Lung microvascular endothelial cell (primary cell): ENCODE results near the gene UBAC1. TPM values are rescaled to one million over a fixed set of nuclear protein-coding genes. Genes with fewer than 3 reads are reported as not detected.

Experiments
- DNase-seq, 2 donors: peaks; one replicate each; pipeline versions ENCODE4 v3.0.0 to v3.0.0-alpha.2; 2010; ENCODE audit warnings: low read depth in 2 of 2
- total RNA-seq: library from RNA; depleted of rRNA; stranded (reverse); fragments of >200 nt; gene quantifications from 2 replicates; pipeline ENCODE4 v1.2.1, GENCODE V29; 2014

The UBAC1 gene, protein sequence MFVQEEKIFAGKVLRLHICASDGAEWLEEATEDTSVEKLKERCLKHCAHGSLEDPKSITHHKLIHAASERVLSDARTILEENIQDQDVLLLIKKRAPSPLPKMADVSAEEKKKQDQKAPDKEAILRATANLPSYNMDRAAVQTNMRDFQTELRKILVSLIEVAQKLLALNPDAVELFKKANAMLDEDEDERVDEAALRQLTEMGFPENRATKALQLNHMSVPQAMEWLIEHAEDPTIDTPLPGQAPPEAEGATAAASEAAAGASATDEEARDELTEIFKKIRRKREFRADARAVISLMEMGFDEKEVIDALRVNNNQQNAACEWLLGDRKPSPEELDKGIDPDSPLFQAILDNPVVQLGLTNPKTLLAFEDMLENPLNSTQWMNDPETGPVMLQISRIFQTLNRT
- total RNA-seq, result 22.2 and 24.0 TPM in 2 replicates

DNA sequence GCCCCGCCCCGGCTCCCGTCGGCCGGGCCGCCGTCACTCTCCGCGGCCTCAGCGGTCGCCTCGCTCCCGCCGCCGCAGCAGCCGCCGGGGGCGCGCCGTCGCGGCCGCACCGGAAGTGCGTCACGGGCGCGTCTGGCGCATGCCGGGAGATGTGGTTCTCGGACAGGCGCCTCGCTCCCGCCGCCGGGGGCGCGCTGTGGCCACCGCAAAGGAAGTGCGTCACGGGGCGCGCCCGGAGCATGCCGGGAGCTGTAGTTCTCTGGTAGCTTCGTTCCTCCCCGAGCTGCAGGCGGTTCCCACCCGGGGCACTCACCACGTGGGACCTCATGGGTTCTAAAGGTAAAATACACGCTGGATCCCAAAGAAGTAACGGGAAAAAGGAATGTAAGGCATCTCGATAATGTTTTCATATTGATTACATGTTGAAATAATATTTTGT, at the start of gene UBAC1:
TSS of gene UBAC1 (minus strand) at position 97 of the 439 bp plus-strand sequence. CDS start 211 bp downstream, outside the sequence.
- peak; percentile 97 to 98 for DNase-seq

DNA sequence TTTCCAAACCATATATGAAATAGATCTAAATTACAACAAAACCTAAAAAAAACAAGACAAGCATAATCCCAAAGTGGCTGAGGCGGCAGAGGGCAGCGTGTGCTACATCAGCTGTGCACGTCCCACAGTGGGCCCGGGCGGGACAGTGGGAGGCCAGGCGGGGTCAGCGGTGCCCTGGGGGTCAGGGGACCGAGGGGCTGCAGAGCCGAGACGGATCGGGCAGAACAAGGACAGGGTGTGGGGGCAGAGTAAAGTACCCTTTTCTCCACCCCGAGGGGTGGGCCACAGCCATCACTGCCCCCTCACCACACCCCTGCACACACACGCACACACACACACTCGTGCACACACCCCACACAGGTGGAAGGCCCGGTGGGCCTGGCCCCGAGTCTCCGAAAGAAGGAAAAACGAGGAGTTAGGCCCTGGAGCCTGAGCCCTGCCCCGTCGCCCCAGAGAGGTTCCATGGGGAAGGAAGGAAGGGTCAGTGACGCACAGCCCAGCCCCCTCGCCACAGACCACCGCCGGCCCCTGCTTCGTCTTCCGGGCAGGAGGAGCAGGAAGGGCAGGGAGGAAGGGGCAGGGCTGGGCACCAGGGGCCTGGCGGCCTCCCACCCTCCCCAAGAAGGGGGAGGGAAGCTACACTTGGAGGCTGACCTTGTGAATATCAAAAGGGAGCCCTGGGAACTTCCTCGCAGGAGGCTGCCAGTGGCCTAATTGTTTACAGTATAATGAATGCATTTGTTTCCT, 49.6 kb upstream of the UBAC1 start:
- DNase-seq, result peak; percentile 41 to 84

DNA sequence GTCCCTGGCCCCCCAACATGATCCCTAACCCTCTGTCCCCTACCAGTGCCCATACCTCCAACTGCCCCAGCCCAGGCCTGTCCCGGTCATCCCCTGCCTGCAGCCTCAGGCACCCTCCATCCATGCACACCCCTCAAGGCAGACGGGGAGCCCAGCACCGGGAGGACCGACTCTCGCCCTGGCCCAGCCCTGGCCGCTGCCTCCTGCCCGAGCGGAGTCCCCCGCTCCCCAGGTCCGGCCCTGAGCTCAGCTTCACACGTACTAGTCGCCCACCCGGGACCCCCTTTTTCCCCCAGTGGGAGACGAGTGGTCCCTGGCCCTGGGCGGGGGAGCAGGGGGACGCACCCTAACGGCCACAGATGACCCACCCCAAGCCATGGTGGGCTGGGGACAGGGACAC, 49.0 kb upstream of the UBAC1 start:
- no peak for DNase-seq

DNA sequence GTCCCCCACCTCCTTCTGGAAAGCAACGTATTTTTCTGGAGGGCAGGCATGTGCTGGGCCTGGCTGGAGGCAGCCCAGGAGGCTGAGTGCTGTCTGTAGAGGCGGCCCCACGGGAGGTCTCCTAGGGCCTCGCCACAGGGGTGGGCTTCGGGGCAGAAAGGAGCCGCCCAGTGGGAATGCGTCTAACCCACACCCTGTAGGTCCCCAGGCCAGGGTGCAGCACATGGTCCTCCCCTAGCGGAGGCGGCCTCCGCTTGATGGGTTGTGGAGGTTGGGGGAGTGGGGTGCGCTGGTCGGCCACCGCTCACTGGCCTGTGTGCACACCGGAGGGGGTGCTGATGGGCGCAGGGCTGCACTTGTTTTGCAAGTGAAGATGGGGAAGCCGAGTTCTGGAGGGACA, 48.3 kb upstream of the UBAC1 start:
- no peak for DNase-seq

DNA sequence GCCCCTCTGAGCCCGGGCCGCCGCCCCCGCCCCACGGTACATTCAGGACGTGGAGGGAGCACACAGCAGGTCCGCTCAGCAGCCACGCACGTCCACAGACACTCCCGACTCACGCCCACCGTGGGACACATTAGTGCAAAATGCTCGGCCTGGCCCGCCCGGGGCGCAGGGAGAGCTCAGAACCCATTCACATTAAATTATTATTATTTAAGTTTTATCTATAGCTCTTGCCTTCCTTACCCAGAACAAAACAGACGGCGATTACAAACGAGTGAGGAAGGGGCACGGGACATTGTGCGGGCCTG, 47.5 kb upstream of the UBAC1 start:
- DNase-seq, result no peak

DNA sequence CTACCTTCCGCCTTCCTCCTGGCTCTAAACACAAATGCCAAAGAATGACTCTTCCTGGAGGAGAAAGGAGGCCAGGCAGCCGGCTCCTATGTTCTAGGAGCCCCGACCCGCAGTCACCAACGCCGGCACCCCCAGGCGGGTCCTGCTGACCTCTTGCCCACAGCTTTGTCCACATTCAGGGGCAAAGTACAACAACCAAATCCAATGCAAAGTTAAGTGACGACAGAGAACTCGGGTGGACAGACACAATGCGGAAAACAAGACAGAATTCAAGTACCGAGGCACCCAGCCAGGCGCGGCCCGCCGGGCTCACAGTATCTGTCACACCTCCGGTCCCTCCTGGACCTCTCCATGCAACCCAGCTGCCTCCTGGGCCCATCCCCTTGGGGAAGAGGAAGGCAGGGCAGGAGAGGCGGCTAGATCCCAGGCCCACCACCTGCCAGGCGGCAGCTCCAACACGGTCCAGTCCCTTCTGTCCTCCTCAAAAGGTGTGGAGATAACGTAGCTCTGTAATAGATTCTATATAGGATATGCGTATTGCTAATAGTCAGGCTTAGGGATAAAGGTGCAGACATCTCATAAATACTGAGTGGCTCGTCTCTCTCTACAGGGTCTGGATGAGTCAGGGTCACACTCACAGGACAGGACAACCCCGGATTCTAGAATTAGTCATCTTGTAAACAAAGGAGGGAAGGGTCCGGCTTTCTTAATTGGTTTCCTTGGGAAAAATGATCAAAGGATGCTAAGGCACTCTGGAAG, 46.9 kb upstream of the UBAC1 start:
- DNase-seq, result peak in 1 of 2 donors; percentile 88

DNA sequence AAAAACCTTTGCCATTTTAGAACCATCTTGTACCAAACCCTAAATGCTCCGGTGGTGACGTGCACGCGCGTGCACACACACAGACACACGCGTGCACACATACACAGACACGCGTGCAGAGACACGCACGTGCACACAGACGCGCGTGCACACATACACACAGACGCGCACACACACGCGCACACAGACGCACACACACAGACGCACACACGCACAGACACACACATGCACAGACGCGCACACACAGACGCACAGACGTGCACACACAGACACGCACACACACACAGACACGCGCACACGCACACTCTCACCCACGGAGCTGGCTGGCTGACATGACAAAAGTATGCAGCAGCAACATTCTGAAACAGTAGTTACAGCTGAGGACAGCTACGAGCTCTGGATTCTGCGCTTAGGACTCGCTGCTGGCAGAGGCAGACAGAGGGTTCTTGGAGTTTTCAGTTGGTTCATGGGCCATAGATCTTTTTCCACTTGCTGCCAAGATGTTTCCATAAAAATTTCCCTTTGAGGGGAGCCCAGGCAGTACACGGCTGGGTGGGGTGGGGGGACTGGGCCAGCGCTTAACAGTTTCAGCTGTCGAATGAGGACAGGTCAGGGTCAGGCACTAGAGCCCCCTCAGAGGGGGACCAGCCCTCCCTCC, 46.2 kb upstream of the UBAC1 start:
- DNase-seq, result peak in 1 of 2 donors; percentile 45

DNA sequence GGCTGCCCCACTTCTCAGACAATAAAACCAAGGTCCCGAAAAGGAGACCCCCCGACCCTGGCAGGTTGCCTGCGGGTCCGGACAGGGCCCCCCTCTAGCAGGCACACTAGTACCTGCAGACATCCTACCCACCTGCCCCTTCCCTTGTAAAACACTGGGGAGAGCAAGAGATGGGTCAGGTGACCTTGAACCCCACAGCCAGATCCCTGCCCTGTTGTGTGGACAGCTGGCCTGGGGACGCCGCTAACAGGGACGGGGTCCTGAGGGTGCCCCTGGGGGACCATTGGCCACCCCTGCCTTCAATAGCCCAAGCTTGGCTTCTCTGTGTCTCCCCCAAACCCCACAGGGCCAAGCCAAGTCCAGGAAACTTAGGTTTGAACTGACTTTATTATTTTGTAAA, 45.0 kb upstream of the UBAC1 start:
- no peak for DNase-seq

DNA sequence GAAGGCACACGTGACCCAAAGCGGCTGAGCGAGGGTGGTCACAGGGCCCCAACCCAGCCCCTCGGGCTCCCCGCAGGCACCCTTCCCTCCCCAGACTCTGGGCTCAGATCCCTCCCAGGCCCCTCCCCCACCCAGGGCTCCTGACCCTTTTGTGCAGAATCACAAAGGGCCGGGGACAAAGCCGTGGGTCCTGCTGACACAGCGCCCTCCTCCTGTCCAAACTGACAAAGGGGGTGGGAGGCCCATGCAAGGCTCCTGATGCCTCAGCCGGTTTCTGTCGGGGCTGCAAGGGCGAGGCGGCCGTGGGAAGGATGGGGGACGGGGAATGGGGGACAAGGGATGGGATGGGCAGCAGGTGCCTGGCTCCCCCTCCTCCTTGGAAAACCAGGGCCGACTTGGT, 43.5 kb upstream of the UBAC1 start:
- DNase-seq, result no peak

DNA sequence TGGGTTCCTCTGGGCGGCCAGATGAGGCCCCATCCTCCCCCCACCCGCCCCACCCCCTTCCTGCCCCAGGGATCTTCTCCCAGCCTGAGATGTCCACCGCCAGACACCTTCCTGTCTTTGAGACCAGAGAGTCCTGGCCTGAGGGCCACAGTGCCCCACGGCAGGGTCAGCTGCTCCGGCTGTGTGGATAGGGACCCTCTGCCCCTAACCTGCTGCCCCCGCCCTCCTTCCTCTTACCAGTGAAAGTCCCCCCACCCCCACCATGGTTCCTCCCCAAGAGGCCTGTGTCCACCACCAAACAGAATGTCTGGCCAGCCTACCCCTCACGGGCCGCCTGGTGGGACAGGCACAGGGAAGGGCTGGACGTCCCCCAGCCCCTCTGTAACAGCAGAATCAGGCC, 43.0 kb upstream of the UBAC1 start:
- DNase-seq, result no peak

DNA sequence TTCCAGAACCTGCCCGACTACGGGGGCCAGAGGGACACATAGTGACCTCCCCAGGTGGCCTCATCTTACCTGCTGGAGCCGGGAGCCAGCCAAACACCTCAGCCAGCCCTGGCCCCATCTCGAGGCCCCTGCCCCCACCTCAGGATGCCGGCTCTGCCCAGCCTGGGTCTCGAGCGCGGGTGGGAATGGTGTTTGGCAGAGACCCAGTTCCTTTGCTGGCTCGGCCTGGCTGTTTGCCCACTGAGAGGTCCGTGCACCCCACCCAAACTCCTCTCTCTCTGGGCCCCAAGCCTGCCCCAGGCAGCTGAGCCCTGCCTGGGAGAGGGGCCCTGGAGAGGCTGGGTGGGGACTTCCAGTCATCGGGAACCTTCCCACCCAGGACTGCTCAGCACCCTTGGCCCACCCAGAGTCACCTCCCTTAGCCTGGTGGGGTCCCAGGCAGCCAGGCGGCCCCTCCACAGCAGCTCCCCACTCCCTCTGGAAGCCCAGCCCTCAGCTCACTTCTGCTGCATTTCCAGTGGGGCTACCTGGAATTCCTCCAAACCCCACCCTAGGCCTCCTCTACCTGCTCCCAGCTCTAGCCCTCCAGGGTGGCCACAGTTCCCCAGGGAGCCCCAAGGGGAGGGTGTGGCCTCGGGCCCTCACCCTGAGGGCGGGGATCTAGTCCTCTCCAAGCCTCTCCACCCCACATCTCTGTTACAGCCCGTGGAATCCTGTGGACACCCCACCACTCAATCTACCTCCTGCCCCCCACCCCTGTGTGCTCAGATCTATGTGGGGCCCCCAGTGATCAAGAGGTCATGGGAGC, 42.4 kb upstream of the UBAC1 start:
- no peak for DNase-seq

DNA sequence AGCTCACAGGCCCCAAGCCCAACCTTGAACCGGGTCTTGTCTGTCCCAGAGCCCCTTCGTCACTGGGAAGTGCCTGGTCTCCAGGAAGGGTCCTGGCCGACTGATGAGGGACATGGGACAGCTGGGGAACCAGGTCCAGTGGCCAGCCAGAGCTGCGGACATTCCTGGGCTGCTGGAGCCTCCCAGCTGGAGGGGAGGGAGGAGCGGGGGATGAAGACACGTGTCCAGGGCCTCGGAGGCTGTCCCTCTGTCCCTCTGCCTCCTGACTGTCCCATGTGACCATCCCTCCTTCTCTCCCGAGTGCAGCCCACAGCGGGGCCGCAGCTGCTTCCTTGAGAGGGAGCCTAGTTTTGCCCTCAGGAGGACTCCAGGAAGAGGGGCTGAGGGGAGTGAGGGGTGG, 41.7 kb upstream of the UBAC1 start:
- peak in 1 of 2 donors; percentile 25 for DNase-seq

DNA sequence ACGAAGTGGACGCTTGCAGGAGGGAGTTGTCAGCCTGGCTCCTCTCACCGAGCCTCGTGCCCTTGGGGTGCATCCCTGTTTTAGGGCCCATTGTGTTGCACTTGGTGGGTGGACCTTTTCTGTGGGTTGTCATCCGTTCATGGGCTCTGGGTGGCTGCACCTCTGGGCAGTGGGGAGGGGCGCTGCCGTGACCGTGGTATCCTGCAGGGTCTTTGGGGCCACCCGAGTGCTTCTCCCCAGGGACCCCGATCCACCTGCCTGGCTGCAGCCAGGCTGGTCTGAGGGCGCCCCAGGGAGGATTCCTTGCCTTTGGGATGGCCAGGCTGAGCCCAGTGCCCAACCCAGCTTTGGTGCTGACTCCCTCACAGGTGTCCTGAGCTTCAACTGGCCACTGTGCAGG, 41.0 kb upstream of the UBAC1 start:
- DNase-seq, result no peak

DNA sequence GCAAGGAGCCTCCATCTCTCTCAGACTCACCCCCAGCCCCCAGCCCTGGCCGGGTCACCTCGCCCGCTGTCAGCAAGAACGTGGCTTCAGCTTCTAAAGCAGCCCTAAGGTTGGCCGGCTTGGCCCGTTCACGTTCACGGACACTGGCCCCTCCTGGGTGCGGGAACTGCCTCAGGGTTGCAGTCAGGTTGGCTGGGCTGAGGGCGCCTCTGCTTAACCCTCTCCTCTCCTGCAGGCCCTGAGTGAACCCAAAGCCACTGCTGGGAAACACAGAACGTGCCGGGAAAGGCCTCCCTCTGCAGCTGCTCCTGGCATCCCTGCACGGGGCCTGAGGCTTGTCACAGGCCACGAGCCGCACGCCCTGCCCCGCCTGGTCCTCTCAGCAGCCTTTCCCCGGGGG, 40.1 kb upstream of the UBAC1 start:
- no peak for DNase-seq

DNA sequence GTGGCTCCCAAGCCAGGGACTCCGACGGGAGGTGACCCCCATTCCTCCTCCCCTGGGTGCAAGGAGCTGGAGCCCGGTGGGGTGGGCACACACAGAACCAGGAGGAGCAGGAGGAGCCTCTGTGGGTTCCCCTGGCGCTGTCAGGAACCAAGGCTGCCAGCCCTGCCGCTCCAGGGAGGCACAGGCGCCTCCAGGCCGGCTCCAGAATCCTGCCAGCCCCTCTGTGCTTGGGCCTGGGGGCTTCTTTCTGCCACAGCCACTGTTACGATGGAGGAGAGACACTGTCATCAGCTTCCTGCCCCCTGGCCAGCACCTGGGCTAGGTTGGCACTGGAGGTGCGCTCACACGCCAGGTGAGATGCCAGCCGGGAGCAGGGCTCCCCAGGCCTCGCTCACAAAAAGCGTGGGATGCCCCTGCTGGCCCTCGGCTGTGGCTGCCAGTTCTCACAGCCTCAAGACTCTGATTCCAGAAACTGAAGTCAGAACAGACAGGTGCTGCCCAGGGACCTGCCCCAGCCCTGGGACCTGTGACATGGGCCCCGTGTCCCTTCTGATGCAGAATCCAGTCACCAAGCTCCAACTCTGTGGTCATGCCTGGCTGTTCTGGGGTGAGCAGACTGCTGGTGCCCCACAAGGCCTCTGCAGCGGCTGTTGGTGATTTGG, 37.4 kb upstream of the UBAC1 start:
- DNase-seq, result no peak

DNA sequence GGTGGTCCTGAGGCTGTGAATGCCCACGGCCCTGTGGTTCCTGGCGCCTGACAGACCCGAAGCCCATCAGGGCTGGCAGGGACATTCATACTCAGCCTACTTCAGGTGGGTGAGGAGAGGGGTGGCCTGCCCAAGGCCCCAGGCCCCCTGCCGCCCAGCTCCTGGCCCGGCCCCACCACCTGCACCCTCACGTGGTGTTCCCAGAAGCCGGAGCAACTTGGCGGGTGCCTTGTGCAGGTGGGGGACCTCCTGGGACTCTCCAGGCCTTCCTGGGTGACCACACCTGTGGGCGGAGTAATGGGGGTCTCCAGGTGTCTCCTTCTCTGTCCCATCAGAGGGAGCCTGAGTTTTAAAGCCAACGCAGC, 36.8 kb upstream of the UBAC1 start:
- DNase-seq, result no peak

DNA sequence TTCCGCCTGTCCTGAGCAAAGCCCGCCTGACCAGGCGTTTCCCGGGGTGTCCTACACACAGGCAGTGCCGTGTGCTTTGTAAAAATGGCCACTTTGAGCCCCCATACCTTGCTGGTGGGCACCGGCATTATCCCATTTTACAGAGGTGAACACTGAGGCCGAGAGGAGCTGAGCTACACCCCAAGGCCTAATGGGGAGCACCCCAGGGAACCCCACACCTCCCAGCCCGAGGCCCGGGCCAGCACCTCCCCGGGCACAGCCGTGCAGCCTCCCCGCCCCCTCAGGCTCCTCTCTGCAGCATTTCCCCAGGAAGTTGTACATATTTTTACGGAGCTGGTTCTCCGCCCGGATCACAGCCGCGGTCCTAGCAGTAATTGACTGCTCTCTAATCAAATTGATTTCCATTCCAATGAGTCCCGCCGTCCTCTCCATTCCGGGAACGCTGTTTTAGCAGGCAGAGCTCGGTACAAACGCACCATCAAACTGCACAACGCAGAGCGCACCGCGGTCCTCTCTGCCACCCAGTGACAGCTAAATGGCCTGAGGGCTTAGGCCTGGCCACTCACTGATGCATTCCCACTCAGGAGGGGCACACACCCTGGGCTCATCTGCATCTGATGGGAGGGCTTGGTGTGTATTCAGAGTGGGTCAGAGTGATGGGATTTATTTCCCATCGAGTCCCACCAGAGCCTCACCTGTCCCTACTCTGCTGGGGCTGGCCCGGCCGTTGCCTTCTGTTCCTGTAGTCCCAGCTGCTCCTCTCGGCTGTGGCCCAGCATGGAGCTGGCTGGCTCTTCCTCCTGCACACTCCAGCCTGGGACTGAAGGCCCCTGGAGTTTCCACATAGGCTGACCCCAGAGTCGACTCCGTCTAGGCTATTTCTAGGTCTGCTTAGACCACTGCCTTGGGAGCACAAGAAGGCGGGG, 36.2 kb upstream of the UBAC1 start:
- peak in 1 of 2 donors; percentile 21 for DNase-seq

DNA sequence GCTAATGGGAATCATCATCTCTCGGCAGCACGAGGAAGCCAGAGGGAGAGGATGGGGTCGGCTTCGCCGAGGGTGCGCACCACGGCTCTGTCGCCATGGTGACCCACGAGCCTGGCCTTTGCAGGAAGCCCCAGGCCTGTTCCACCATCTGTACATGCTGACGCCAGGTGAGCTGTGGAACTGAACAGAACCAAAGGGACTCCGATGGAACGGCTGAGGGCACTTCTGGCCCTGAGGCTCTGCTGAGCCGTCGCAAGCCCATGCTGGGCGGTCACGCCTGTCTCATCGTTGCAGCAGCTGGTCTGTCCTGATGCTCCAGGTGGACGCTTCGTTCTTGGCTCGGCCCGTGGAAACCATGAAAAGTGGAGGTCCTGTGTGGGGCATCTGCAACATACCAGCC, 34.6 kb upstream of the UBAC1 start:
- DNase-seq, result no peak

DNA sequence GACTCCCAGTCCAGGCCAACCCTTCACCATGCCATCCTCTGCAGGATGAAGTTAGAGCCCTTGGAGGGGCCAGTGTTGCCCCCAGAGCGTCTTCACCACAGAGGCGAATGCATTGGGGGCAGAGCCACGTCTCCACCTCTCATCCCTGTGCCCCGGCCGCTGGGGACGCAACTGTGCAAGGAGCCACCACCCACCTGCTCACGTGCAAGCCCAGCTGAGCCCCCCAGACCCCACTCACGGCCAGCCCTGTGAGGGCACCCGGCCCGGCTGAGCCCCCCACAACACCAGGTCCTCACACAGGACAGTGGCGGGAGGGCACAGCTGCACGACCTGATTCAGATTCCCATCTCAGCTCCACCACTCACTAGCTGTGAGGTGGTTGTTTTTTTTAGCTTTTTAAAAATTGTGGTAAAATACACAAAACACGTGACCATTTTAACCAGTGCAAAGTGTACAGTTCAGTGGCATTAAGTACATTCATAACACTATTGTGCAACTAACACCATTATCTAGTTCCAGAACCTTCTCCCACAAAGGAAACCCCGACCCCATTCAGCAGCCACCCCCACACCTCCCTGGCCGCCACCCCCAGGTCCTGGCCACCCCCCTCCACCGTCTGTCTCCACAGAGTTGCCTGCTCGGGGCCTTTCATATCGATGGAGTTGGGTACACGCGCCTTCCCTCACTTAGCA, 33.5 kb upstream of the UBAC1 start:
- DNase-seq, result no peak
